Measurements from ENCODE around the gene CDH5.

CDH5 gene

DNA sequence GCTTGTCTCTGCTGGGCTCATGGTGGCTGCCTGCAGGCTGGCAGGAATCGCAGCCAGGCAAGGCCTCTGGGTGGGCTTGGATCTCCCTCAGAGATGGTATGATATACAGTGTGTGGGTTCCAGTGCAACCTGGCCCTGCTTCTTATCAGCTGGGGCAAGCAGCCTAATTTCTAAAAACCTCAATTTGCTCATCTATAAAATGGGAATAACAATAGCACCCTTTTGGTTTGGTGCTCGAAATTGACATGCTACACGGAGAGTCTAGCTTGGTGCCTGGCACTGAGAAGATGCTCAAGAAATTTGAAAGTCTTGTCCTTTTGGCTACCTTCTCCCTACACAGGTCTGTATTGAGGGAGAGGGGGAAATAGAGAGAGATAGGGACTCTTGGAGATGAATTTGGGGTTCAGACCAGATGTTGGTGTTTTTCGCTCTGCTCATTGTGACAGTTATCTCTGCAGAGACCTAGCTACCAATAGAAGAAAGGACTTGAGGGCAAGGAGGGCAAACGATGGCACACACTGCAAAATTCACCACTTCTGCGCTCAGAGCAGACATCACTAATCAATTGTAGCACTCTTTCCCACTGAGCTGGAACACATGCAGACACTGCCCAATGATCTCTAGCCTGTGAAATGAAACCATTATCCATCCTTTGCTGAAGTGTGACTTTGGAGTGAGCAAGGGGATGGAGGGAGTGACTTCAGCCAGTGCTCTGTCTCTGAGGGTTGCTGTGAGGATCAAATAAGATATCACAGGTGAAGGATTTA is 76.2 kb downstream of the CDH5 start:
- no peaks in the 10 kb centered on the region for H3K27me3 ChIP-seq (ENCODE audit: insufficient read depth, poor library complexity, severe bottlenecking)
- ATAC-seq (ENCODE audit: low read depth) (no peak), DNase-seq (ENCODE audit: low spot score) (no peak)
- no peak overlapping the region for H3K4me3 ChIP-seq (ENCODE audit: severe bottlenecking)
- TF ChIP-seq, protein P1, sequence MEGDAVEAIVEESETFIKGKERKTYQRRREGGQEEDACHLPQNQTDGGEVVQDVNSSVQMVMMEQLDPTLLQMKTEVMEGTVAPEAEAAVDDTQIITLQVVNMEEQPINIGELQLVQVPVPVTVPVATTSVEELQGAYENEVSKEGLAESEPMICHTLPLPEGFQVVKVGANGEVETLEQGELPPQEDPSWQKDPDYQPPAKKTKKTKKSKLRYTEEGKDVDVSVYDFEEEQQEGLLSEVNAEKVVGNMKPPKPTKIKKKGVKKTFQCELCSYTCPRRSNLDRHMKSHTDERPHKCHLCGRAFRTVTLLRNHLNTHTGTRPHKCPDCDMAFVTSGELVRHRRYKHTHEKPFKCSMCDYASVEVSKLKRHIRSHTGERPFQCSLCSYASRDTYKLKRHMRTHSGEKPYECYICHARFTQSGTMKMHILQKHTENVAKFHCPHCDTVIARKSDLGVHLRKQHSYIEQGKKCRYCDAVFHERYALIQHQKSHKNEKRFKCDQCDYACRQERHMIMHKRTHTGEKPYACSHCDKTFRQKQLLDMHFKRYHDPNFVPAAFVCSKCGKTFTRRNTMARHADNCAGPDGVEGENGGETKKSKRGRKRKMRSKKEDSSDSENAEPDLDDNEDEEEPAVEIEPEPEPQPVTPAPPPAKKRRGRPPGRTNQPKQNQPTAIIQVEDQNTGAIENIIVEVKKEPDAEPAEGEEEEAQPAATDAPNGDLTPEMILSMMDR (IDR thresholded peaks at IDR 0.05; ENCODE audit: poor library complexity, severe bottlenecking) = no peak
- H3K4me1 ChIP-seq (ENCODE audit: insufficient read depth, poor library complexity, severe bottlenecking) = peaks cover 6% of the 10 kb centered on the region
- no peaks in the 10 kb centered on the region for H3K36me3 ChIP-seq (ENCODE audit: low read depth)
- no peaks in the 10 kb centered on the region for H3K9me3 ChIP-seq (ENCODE audit: severe bottlenecking)
- no peak overlapping the region for H3K27ac ChIP-seq (ENCODE audit: poor library complexity, severe bottlenecking)

DNA sequence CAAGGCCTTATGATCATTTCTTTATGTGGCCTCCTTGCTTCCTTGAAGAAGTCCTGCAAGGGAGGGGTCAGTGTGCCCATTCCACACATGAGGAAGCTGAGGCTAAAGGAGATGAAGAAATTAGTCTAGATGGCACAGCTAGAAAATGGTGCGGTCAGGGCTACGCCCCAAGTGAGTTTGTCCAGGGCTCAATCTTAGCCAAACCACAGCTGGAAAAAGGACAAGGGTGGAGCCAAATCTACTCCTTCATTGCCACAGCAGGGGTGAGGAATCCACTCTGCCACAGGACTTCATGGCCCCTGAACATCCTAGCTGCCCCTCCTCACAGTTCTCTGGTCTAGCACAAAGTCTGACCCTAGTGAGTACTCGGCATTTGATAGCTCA is 76.8 kb downstream of the CDH5 start:
- Histone ChIP-seq H3K36me3 (ENCODE audit: low read depth) (no peaks in the 10 kb centered on the region), H3K27ac (ENCODE audit: poor library complexity, severe bottlenecking) (no peak overlapping the region), H3K9me3 (ENCODE audit: severe bottlenecking) (no peaks in the 10 kb centered on the region), H3K4me1 (ENCODE audit: insufficient read depth, poor library complexity, severe bottlenecking) (peaks cover 6% of the 10 kb centered on the region), H3K27me3 (ENCODE audit: insufficient read depth, poor library complexity, severe bottlenecking) (no peaks in the 10 kb centered on the region), H3K4me3 (ENCODE audit: severe bottlenecking) (no peak overlapping the region)
- TF ChIP-seq, protein P1 (IDR thresholded peaks at IDR 0.05; ENCODE audit: poor library complexity, severe bottlenecking) = no peak
- DNase-seq (ENCODE audit: low spot score) (no peak), ATAC-seq (ENCODE audit: low read depth) (no peak)

DNA sequence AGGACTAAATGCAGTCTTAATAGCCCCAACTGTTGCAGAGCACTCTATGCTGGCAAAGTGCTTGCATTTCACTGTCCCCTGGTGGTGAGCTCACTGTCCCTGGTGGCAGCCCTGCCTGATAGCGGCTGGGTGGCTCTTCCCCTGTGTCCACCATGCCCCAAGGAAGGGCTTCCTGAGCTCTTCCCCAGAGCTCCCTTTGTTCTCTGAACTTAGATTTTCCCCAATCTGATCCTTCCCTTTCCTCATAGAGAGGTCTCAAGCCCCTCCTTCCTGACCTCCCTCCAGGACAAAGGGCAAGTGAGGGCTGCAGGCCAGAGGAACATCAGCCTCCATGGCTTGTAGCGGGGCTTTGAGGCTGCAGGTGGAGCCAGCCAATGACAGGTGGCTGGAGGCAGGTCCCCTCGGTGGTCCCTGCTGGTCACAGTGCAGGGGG is 77.6 kb downstream of the CDH5 start:
- H3K4me3 ChIP-seq (ENCODE audit: severe bottlenecking) = no peak overlapping the region
- H3K4me1 ChIP-seq (ENCODE audit: insufficient read depth, poor library complexity, severe bottlenecking) = peaks cover 6% of the 10 kb centered on the region
- ATAC-seq (ENCODE audit: low read depth) = no peak
- H3K27me3 ChIP-seq (ENCODE audit: insufficient read depth, poor library complexity, severe bottlenecking) = no peaks in the 10 kb centered on the region
- H3K27ac ChIP-seq (ENCODE audit: poor library complexity, severe bottlenecking) = no peak overlapping the region
- DNase-seq (ENCODE audit: low spot score) = no peak
- no peaks in the 10 kb centered on the region for H3K9me3 ChIP-seq (ENCODE audit: severe bottlenecking)
- TF ChIP-seq, protein P1 (IDR thresholded peaks at IDR 0.05; ENCODE audit: poor library complexity, severe bottlenecking) = no peak
- no peaks in the 10 kb centered on the region for H3K36me3 ChIP-seq (ENCODE audit: low read depth)

DNA sequence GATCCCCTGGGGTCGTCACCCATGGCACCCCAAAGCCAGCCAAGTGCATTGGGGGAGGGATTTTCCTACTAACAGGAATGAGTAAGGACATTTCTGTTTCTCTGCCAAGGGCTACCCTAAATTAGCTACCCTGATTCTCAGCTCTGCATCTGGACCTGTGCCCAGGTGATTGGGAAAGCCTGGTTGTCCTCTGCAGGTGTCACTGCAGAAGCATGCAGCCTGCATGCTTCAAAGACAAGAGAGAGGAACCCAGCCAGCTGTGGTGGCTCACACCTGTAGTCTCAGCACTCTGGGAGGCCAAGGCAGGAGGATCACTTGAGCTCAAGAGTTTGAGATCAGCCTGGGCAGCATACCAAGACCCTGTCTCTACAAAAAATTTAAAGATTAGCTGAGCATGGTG is 80.2 kb downstream of the CDH5 start:
- Histone ChIP-seq H3K27me3 (ENCODE audit: insufficient read depth, poor library complexity, severe bottlenecking) (no peaks in the 10 kb centered on the region), H3K9me3 (ENCODE audit: severe bottlenecking) (no peaks in the 10 kb centered on the region), H3K4me3 (ENCODE audit: severe bottlenecking) (no peak overlapping the region), H3K4me1 (ENCODE audit: insufficient read depth, poor library complexity, severe bottlenecking) (peaks cover 6% of the 10 kb centered on the region), H3K36me3 (ENCODE audit: low read depth) (no peaks in the 10 kb centered on the region), H3K27ac (ENCODE audit: poor library complexity, severe bottlenecking) (no peak overlapping the region)
- no peak for DNase-seq (ENCODE audit: low spot score)
- TF ChIP-seq, protein P1 (IDR thresholded peaks at IDR 0.05; ENCODE audit: poor library complexity, severe bottlenecking) = no peak
- ATAC-seq (ENCODE audit: low read depth) = no peak

DNA sequence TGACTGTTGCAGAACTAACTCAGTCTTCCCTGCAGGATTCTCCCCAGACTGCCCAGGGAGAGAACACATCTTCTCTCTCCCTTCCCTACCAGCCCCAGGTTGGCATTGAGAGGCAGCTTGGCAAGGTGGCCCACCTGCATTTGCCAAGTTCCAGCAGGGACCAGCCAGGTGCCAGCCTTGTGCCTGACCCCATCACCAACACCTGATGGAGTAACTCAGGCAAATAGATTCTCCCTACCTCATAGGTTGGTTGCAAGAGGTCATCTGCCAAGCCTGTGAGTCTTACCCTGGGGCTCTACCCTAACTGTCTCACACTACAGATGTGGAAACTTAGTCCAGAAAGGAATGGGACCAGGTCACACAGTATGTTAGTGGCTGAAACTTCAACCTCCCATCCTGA is 81.0 kb downstream of the CDH5 start:
- Histone ChIP-seq H3K4me1 (ENCODE audit: insufficient read depth, poor library complexity, severe bottlenecking) (no peaks in the 10 kb centered on the region), H3K4me3 (ENCODE audit: severe bottlenecking) (no peak overlapping the region), H3K27ac (ENCODE audit: poor library complexity, severe bottlenecking) (no peak overlapping the region), H3K36me3 (ENCODE audit: low read depth) (no peaks in the 10 kb centered on the region), H3K27me3 (ENCODE audit: insufficient read depth, poor library complexity, severe bottlenecking) (no peaks in the 10 kb centered on the region), H3K9me3 (ENCODE audit: severe bottlenecking) (no peaks in the 10 kb centered on the region)
- ATAC-seq (ENCODE audit: low read depth) = no peak
- DNase-seq (ENCODE audit: low spot score) = no peak
- TF ChIP-seq, protein P1 (IDR thresholded peaks at IDR 0.05; ENCODE audit: poor library complexity, severe bottlenecking) = no peak
